SK-N-SH (cell line): ENCODE results near the gene ZNF107. TPM values are rescaled to one million over a fixed set of nuclear protein-coding genes. Genes with fewer than 3 reads are reported as not detected.

Source experiments
- CTCF ChIA-PET: fragments of 300-600, 350-600 bp; formaldehyde crosslinking; extraction: SDS; loops from one replicate; lab custom pipeline; 2021; lab: Yijun Ruan, JAX
- POLR2A ChIA-PET: fragments of 350-600 bp; sonication (Branson Sonifier 250); formaldehyde crosslinking; extraction: SDS; loops from one replicate; lab custom pipeline; 2020; ENCODE audit warnings: antibody characterized with exemption, inconsistent platforms; lab: Yijun Ruan, JAX
- DNase-seq: peaks from one replicate; pipeline ENCODE4 v3.0.0; 2012
- H2AFZ ChIP-seq: fragments of 200-600 bp; sonication (generic); 2 replicates; pipeline ENCODE4 v1.8.1; 2016; ENCODE audit warnings: antibody characterized with exemption, mild to moderate bottlenecking, low read depth
- H3F3A ChIP-seq: fragments of 200-600 bp; sonication (generic); replicated peaks from 2 replicates; pipeline ENCODE3; 2016; ENCODE audit warnings: antibody characterized with exemption, mild to moderate bottlenecking; ENCODE audit not compliant: insufficient read depth
- H3K27ac ChIP-seq, 2 experiments: fragments of 200-500 bp in 1 of 2; fragments of 200-600 bp in 1 of 2; sonication (Bioruptor generic) in 1 of 2; sonication (generic), shearing (Covaris generic) in 1 of 2; 2 replicates each; pipeline versions ENCODE4 v1.5.1 to v1.6.1; 2014 to 2016; ENCODE audit warnings: low read depth in 2 of 2, inconsistent platforms in 1 of 2, low read length in 1 of 2, mild to moderate bottlenecking in 1 of 2, mixed read lengths in 1 of 2
- H3K27me3 ChIP-seq: fragments of 200-600 bp; sonication (generic), shearing (Covaris generic); 2 replicates; pipeline ENCODE4 v1.6.1; 2016; ENCODE audit warnings: mixed run types; ENCODE audit not compliant: insufficient read depth
- H3K36me3 ChIP-seq, 2 experiments: fragments of 200-500 bp in 1 of 2; fragments of 200-600 bp in 1 of 2; sonication (Bioruptor generic) in 1 of 2; sonication (generic) in 1 of 2; replicated peaks in 1 of 2; 2 replicates each; pipeline versions ENCODE3 to v1.5.1; 2014 to 2016; ENCODE audit warnings: low read length in 1 of 2, mild to moderate bottlenecking in 1 of 2; ENCODE audit not compliant: insufficient read depth in 2 of 2, control insufficient read depth in 1 of 2
- H3K4me1 ChIP-seq, 2 experiments: fragments of 200-500 bp in 1 of 2; fragments of 200-600 bp in 1 of 2; sonication (Bioruptor generic) in 1 of 2; sonication (generic), shearing (Covaris generic) in 1 of 2; 2 replicates each; pipeline versions ENCODE4 v1.5.1 to v1.6.1; 2014 to 2016; ENCODE audit warnings: low read depth in 1 of 2, low read length in 1 of 2, mixed run types in 1 of 2; ENCODE audit not compliant: insufficient read depth in 2 of 2, control insufficient read depth in 1 of 2
- H3K4me2 ChIP-seq: fragments of 200-600 bp; sonication (generic), shearing (Covaris generic); 2 replicates; pipeline ENCODE4 v1.6.1; 2017; ENCODE audit warnings: mixed run types
- H3K4me3 ChIP-seq, 2 experiments: fragments of 200-500 bp in 1 of 2; fragments of 200-600 bp in 1 of 2; sonication (Bioruptor generic) in 1 of 2; sonication (generic), shearing (Covaris generic) in 1 of 2; 2 replicates each; pipeline versions ENCODE4 v1.5.1 to v1.8.1; 2014 to 2016; ENCODE audit warnings: low read depth in 2 of 2, inconsistent platforms in 1 of 2, low read length in 1 of 2, mild to moderate bottlenecking in 1 of 2, mixed read lengths in 1 of 2, moderate library complexity in 1 of 2
- H3K79me2 ChIP-seq: fragments of 200-600 bp; sonication (generic); 2 replicates; pipeline ENCODE4 v1.8.1; 2017; ENCODE audit warnings: mild to moderate bottlenecking; ENCODE audit not compliant: insufficient read depth
- H3K9ac ChIP-seq: fragments of 200-600 bp; sonication (generic); 2 replicates; pipeline ENCODE4 v1.6.1; 2017; ENCODE audit warnings: mixed run types
- H3K9me2 ChIP-seq: fragments of 200-600 bp; sonication (generic); 2 replicates; pipeline ENCODE4 v1.6.1; 2017; ENCODE audit warnings: mixed run types
- H3K9me3 ChIP-seq: fragments of 200-600 bp; sonication (generic); 2 replicates; pipeline ENCODE4 v1.6.1; 2017; ENCODE audit warnings: mixed run types, mild to moderate bottlenecking, moderate library complexity
- H4K20me1 ChIP-seq: fragments of 200-600 bp; sonication (generic); 2 replicates; pipeline ENCODE4 v1.6.1; 2017; ENCODE audit warnings: mild to moderate bottlenecking, mixed run types; ENCODE audit not compliant: insufficient read depth
- ELF1 ChIP-seq: IDR thresholded peaks from 2 replicates; pipeline ENCODE4 v1.4.0; 2012
- EP300 ChIP-seq, 2 experiments: IDR thresholded peaks; 2 replicates each; pipeline versions ENCODE4 v1.4.0 to v1.6.1; 2012; ENCODE audit warnings: borderline replicate concordance in 1 of 2, low read depth in 1 of 2, low read length in 1 of 2
- EZH2phosphoT487 ChIP-seq: fragments of 200-600 bp; sonication (generic); IDR thresholded peaks from 2 replicates; pipeline ENCODE4 v1.6.1; 2017; ENCODE audit warnings: low read depth, mixed run types, mild to moderate bottlenecking, antibody characterized with exemption, moderate library complexity, borderline replicate concordance
- FOSL2 ChIP-seq: IDR thresholded peaks from 2 replicates; pipeline ENCODE4 v1.4.0; 2012; ENCODE audit warnings: low read depth, mild to moderate bottlenecking, moderate library complexity, borderline replicate concordance
- FOXJ3 ChIP-seq: sonication (generic); formaldehyde crosslinking; IDR thresholded peaks from 2 replicates; pipeline ENCODE4 v1.5.1; 2020; ENCODE audit warnings: mild to moderate bottlenecking, missing genetic modification reagents
- FOXM1 ChIP-seq: IDR thresholded peaks from 2 replicates; pipeline ENCODE4 v1.4.0; 2012; ENCODE audit warnings: low read depth, mild to moderate bottlenecking
- GABPA ChIP-seq: IDR thresholded peaks from 2 replicates; pipeline ENCODE4 v1.4.0; 2012; ENCODE audit warnings: low read depth, mild to moderate bottlenecking
- NFIC ChIP-seq: IDR thresholded peaks from 2 replicates; pipeline ENCODE4 v1.4.0; 2012; ENCODE audit warnings: borderline replicate concordance
- POLR2AphosphoS5 ChIP-seq: IDR thresholded peaks from 2 replicates; pipeline ENCODE4 v1.6.1; 2012; ENCODE audit warnings: low read depth, low read length
- RAD21 ChIP-seq: IDR thresholded peaks from 2 replicates; pipeline ENCODE4 v1.6.1; 2012; ENCODE audit warnings: mild to moderate bottlenecking, low read length
- RCOR1 ChIP-seq: fragments of 150-350 bp; IDR thresholded peaks from 2 replicates; pipeline ENCODE4 v1.6.1; 2017; ENCODE audit warnings: antibody characterized with exemption, low read length
- REST ChIP-seq: IDR thresholded peaks from 2 replicates; pipeline ENCODE4 v1.6.1; 2012; ENCODE audit warnings: mild to moderate bottlenecking, low read depth, low read length, moderate library complexity
- RFX5 ChIP-seq: IDR thresholded peaks from 2 replicates; pipeline ENCODE4 v1.6.1; 2012; ENCODE audit warnings: mild to moderate bottlenecking, improper control_type of control experiment, low read length
- SIN3A ChIP-seq: IDR thresholded peaks from 2 replicates; pipeline ENCODE4 v1.6.1; 2012; ENCODE audit warnings: low read depth, mild to moderate bottlenecking, low read length, moderate library complexity, borderline replicate concordance
- SMC3 ChIP-seq: IDR thresholded peaks from 2 replicates; pipeline ENCODE4 v1.6.1; 2012; ENCODE audit warnings: low read depth, low read length, improper control_type of control experiment
- TAF1 ChIP-seq: IDR thresholded peaks from 2 replicates; pipeline ENCODE4 v1.6.1; 2012; ENCODE audit warnings: low read depth, mild to moderate bottlenecking, low read length, moderate library complexity, borderline replicate concordance
- TCF12 ChIP-seq: IDR thresholded peaks from 2 replicates; pipeline ENCODE4 v1.4.0; 2012
- USF1 ChIP-seq: IDR thresholded peaks from 2 replicates; pipeline ENCODE4 v1.4.0; 2012; ENCODE audit warnings: low read depth, borderline replicate concordance
- USF2 ChIP-seq: fragments of 150-350 bp; IDR thresholded peaks from 2 replicates; pipeline ENCODE4 v1.6.1; 2017; ENCODE audit warnings: antibody characterized with exemption, low read length, low read depth, borderline replicate concordance
- ZBTB33 ChIP-seq: IDR thresholded peaks from 2 replicates; pipeline ENCODE4 v1.4.0; 2012; ENCODE audit warnings: low read depth, borderline replicate concordance
- WGBS: methylation state at CpG from one replicate; pipeline ENCODE4 v1.1.6; 2017; ENCODE audit warnings: low lambda C conversion rate; 5-methylcytosine and 5-hydroxymethylcytosine counted together
- polyA plus RNA-seq, 3 experiments: library from polyadenylated mRNA; depleted of rRNA; stranded (reverse); fragments of >200 nt; gene quantifications; 2 replicates each; pipeline ENCODE4 v1.2.3, GENCODE V29; 2012

ZNF107 gene
- polyA plus RNA-seq, 1 of the 3 experiments (the other 2 are of a cell fraction): 2.0 TPM

GRCh38 chr7:64628721-64629120, 37.2 kb upstream of the ZNF107 start:
- Histone ChIP-seq H4K20me1 (no peaks in the 10 kb centered on the region), H3K9me3 (no peaks in the 10 kb centered on the region), H3K9me2 (no peaks in the 10 kb centered on the region), H2AFZ (no peak overlapping the region), H3K4me1 (no peaks in the 10 kb centered on the region), H3K27me3 (no peaks in the 10 kb centered on the region), H3K4me2 (no peak overlapping the region), H3K4me3 (no peak overlapping the region), H3K9ac (no peak overlapping the region), H3F3A (no peaks in the 10 kb centered on the region), H3K27ac (no peak overlapping the region), H3K79me2 (no peaks in the 10 kb centered on the region), H3K36me3 (no peaks in the 10 kb centered on the region)
- WGBS: 24% methylated on average over 3 of the region's 3 CpGs
- ChIA-PET CTCF (interaction anchor here (4.8 to 5.5 kb wide), 2 partner anchors 9 to 446 kb away, joined by 43 to 46 read pairs; no protein-coding TSS in a partner anchor), POLR2A (no interaction called here)
- DNase-seq: no peak
- TF ChIP-seq FOXJ3 (CRISPR knock-in tag) (no peak), TCF12 (no peak), USF1 (no peak), SMC3 (no peak), RCOR1 (no peak), FOSL2 (no peak), REST (no peak), EP300 (IDR thresholded peaks at IDR 0.05; ENCODE audit: borderline replicate concordance in 1 of 2, low read depth in 1 of 2, low read length in 1 of 2) (no peak), SIN3A (no peak), FOXM1 (no peak), ELF1 (no peak), RFX5 (no peak), TAF1 (no peak), RAD21 (no peak), GABPA (no peak), USF2 (no peak), EZH2phosphoT487 (no peak), ZBTB33 (no peak), NFIC (no peak), POLR2AphosphoS5 (no peak)
